Adrenal gland (tissue), 12 donors: Measurements from ENCODE around the gene SLC6A4. TPM values are rescaled to one million over a fixed set of nuclear protein-coding genes. Genes with fewer than 3 reads are reported as not detected.

Source experiments
- DNase-seq, 7 donors: peaks; one replicate each; pipeline ENCODE4 v3.0.0-alpha.2; 2019 to 2020
- H3K27ac ChIP-seq, 5 donors: fragments of 200-600 bp; sonication (generic) in 4 of 5; 1 replicate in 3 of 5; 2 replicates in 2 of 5; pipeline versions ENCODE4 v1.5.1 to v1.8.0; 2016 to 2020; ENCODE audit warnings: mild to moderate bottlenecking in 1 of 5
- H3K27me3 ChIP-seq: fragments of 200-600 bp; 2 replicates; pipeline ENCODE4 v1.8.0; 2021
- H3K36me3 ChIP-seq, 2 donors: fragments of 200-600 bp; replicated peaks in 1 of 2; 1 replicate in 1 of 2; 2 replicates in 1 of 2; pipeline versions ENCODE4 v1.5.1 to v1.8.0; 2018 to 2022
- H3K4me1 ChIP-seq, 2 donors: fragments of 200-600 bp; replicated peaks in 1 of 2; 1 replicate in 1 of 2; 2 replicates in 1 of 2; pipeline versions ENCODE4 v1.5.1 to v1.8.0; 2018 to 2021
- H3K4me3 ChIP-seq, 4 donors: fragments of 200-600 bp; sonication (generic) in 3 of 4; one replicate each; pipeline ENCODE4 v1.5.1; 2016 to 2018
- H3K9me3 ChIP-seq, 3 donors: fragments of 200-600 bp; sonication (generic) in 1 of 3; replicated peaks in 1 of 3; 1 replicate in 2 of 3; 2 replicates in 1 of 3; pipeline versions ENCODE4 v1.5.1 to v1.8.0; 2016 to 2021
- POLR2A ChIP-seq, 2 donors: fragments of 450-650 bp; IDR thresholded peaks; one replicate each; pipeline ENCODE4 v1.6.1; 2017; ENCODE audit warnings: antibody characterized with exemption in 2 of 2, mild to moderate bottlenecking in 2 of 2, moderate library complexity in 1 of 2
- WGBS, 4 donors: extraction: QIAGEN DNeasy Blood & Tissue Kit in 2 of 4; methylation state at CpG; one replicate each; pipeline versions ENCODE4 v1.1.5 to v1.1.7; 2013 to 2017; 5-methylcytosine and 5-hydroxymethylcytosine counted together
- intact Hi-C, 2 donors: fragments of 100-400 bp; cut with DNase I; formaldehyde crosslinking; loops; one replicate each; pipeline versions ENCODE4 v1.14.1 to v1.15.0; 2022 to 2023
- polyA plus RNA-seq, 3 donors: library from polyadenylated mRNA; stranded (reverse); fragments of 200-250 nt in 2 of 3; fragments of 350-450 nt in 1 of 3; fragmentation: Illumina TruSeq in 1 of 3; extraction: RNeasy Lipid Tissue Mini Kit (QIAGEN cat#74804) in 1 of 3; gene quantifications; one replicate each; pipeline ENCODE4 v1.2.3, GENCODE V29; 2013 to 2014
- total RNA-seq, 9 donors: library from RNA; depleted of rRNA in 4 of 9; stranded (reverse); fragments of >200 nt in 4 of 9; fragments of 120-200 nt in 1 of 9; fragmentation: NEBNext Ultra II Directional in 1 of 9; extraction: Animal tissue kit (Norgen Biotek cat#: 25700) in 1 of 9; gene quantifications; one replicate each; pipeline versions ENCODE4 v1.1.0 to v1.2.4, GENCODE V29; 2013 to 2023
- TF ChIP-seq, protein P1 (sequence below), 6 experiments: fragments of 450-650 bp in 4 of 6; fragments of 200-600 bp in 2 of 6; sonication (generic) in 1 of 6; IDR thresholded peaks; 1 replicate in 5 of 6; 2 replicates in 1 of 6; pipeline versions ENCODE4 v1.5.1 to v1.8.0; 2016 to 2021; ENCODE audit warnings: antibody characterized with exemption in 6 of 6, mild to moderate bottlenecking in 2 of 6, moderate library complexity in 1 of 6
- donor health status: healthy with polysubstance abuse.
- donor health status: Bipolar disorder and iron deficiency.
- donor health status: DM: yes; HTN: yes; CAD: no.
- donor health status: DM: no; HTN: no; CAD: no.
- donor health status: DM: no; HTN: no; CAD: no.
- donor health status: DM: yes; HTN: yes; CAD: no.

SLC6A4 gene
- total and polyA plus RNA-seq, 12 donors = 0.03 to 0.67 (median 0.17) TPM; not detected in 3

- intact Hi-C loops = no loop called here
- WGBS, 4 donors = 68 to 79% (median 76%) methylated on average over 1 of the region's 1 CpG
- TF ChIP-seq, protein P1, sequence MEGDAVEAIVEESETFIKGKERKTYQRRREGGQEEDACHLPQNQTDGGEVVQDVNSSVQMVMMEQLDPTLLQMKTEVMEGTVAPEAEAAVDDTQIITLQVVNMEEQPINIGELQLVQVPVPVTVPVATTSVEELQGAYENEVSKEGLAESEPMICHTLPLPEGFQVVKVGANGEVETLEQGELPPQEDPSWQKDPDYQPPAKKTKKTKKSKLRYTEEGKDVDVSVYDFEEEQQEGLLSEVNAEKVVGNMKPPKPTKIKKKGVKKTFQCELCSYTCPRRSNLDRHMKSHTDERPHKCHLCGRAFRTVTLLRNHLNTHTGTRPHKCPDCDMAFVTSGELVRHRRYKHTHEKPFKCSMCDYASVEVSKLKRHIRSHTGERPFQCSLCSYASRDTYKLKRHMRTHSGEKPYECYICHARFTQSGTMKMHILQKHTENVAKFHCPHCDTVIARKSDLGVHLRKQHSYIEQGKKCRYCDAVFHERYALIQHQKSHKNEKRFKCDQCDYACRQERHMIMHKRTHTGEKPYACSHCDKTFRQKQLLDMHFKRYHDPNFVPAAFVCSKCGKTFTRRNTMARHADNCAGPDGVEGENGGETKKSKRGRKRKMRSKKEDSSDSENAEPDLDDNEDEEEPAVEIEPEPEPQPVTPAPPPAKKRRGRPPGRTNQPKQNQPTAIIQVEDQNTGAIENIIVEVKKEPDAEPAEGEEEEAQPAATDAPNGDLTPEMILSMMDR (IDR thresholded peaks at IDR 0.05) = no peak
- no peak for TF ChIP-seq POLR2A (IDR thresholded peaks at IDR 0.05)
- no peak for DNase-seq
- no peak overlapping the region for H3K4me3 ChIP-seq
- peaks cover 0 to 6% of the 10 kb centered on the region in 2 donors for H3K4me1 ChIP-seq
- peaks cover 0 to 7% of the 10 kb centered on the region in 2 donors for H3K36me3 ChIP-seq
- no peak overlapping the region for H3K27ac ChIP-seq
- no peaks in the 10 kb centered on the region for H3K9me3 ChIP-seq
- H3K27me3 ChIP-seq = no peaks in the 10 kb centered on the region
These were observed 69.5 kb downstream of the SLC6A4 start for GRCh38 chr17:30165960-30166359.

GRCh38 chr17:30165147-30165546 is 70.3 kb downstream of the SLC6A4 start:
- DNase-seq = no peak
- H3K27me3 ChIP-seq = no peaks in the 10 kb centered on the region
- H3K9me3 ChIP-seq = no peaks in the 10 kb centered on the region
- TF ChIP-seq, protein P1 (IDR thresholded peaks at IDR 0.05) = no peak
- TF ChIP-seq POLR2A (IDR thresholded peaks at IDR 0.05) = no peak
- H3K4me3 ChIP-seq = no peak overlapping the region
- WGBS, 4 donors = 67 to 82% (median 79%) methylated on average over 3 of the region's 3 CpGs
- no peak overlapping the region for H3K27ac ChIP-seq
- H3K4me1 ChIP-seq = peaks cover 0 to 6% of the 10 kb centered on the region in 2 donors
- peaks cover 0 to 7% of the 10 kb centered on the region in 2 donors for H3K36me3 ChIP-seq
- intact Hi-C loops = no loop called here

GRCh38 chr17:30164531-30164930 is 71.0 kb downstream of the SLC6A4 start:
- 95 to 97% (median 96%) methylated on average over 4 of the region's 4 CpGs for WGBS, 4 donors
- H3K27ac ChIP-seq = no peak overlapping the region
- no peak for DNase-seq
- peaks cover 0 to 6% of the 10 kb centered on the region in 2 donors for H3K4me1 ChIP-seq
- H3K9me3 ChIP-seq = no peaks in the 10 kb centered on the region
- TF ChIP-seq, protein P1 (IDR thresholded peaks at IDR 0.05) = no peak
- no peak for TF ChIP-seq POLR2A (IDR thresholded peaks at IDR 0.05)
- no peaks in the 10 kb centered on the region for H3K27me3 ChIP-seq
- intact Hi-C loops = no loop called here
- H3K4me3 ChIP-seq = no peak overlapping the region
- H3K36me3 ChIP-seq = peaks cover 0 to 7% of the 10 kb centered on the region in 2 donors

DNA sequence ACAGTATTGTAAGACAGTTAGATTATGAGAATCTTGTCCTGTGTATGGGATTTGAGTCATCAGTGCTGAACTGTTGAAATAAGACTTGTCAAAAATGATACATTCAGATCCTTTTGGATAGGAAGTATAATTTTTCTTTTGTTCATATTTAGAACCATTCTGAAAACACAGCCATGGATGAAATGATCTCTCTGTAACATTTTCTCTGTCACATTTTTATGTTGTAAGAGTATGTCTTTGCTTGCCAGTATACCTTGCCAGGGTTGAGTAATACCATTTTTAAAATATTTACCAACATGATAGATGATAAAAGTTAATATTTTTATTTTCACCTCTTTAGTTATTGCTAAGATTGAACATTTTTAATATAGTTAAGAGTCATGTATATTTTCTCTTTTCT is 73.9 kb downstream of the SLC6A4 start:
- Histone ChIP-seq H3K9me3 (no peaks in the 10 kb centered on the region), H3K4me1 (peaks cover 0 to 6% of the 10 kb centered on the region in 2 donors), H3K4me3 (no peak overlapping the region), H3K27me3 (no peaks in the 10 kb centered on the region), H3K27ac (no peak overlapping the region), H3K36me3 (peaks cover 0 to 2% of the 10 kb centered on the region in 2 donors)
- TF ChIP-seq, protein P1 (IDR thresholded peaks at IDR 0.05) = no peak
- no peak for TF ChIP-seq POLR2A (IDR thresholded peaks at IDR 0.05)
- DNase-seq = no peak
- intact Hi-C loops = no loop called here
